Stomach (tissue), 4 donors: ENCODE results near the gene WDR93.

Experiments
- EP300 ChIP-seq: sonication (generic); formaldehyde crosslinking; IDR thresholded peaks from one replicate; pipeline ENCODE4 v1.6.1; 2017; ENCODE audit warnings: antibody characterized with exemption
- POLR2AphosphoS5 ChIP-seq, 3 donors: sonication (generic); formaldehyde crosslinking; IDR thresholded peaks; one replicate each; pipeline ENCODE4 v1.6.1; 2016; ENCODE audit warnings: antibody characterized with exemption in 3 of 3
- TF ChIP-seq, protein P1 (sequence below), 7 experiments: fragments of 450-650 bp in 4 of 7; fragments of 200-600 bp in 3 of 7; sonication (generic) in 3 of 7; IDR thresholded peaks; one replicate each; pipeline ENCODE4 v1.5.1; 2016 to 2019; ENCODE audit warnings: antibody characterized with exemption in 7 of 7, control low read depth in 2 of 7, mild to moderate bottlenecking in 1 of 7

DNA sequence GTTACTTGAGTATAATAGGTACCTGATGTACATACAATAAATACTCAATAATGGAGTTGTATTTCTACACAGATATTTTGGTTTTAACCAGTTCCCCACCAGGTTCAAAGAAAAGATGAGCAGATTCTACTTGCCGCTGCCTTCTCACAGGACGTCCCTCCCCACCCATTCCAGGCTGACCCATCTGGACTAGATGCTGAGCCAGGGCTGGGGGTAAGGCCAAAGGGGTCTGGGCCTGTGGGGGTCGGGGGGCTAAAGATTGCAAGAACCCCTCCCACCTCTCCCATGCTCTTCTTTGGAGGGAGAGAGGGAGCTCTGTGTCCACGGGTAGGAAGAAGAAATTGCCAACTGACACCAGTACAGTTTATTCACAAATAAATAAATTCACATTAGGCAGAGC lies 58.9 kb downstream of the WDR93 start:
- TF ChIP-seq, protein P1, sequence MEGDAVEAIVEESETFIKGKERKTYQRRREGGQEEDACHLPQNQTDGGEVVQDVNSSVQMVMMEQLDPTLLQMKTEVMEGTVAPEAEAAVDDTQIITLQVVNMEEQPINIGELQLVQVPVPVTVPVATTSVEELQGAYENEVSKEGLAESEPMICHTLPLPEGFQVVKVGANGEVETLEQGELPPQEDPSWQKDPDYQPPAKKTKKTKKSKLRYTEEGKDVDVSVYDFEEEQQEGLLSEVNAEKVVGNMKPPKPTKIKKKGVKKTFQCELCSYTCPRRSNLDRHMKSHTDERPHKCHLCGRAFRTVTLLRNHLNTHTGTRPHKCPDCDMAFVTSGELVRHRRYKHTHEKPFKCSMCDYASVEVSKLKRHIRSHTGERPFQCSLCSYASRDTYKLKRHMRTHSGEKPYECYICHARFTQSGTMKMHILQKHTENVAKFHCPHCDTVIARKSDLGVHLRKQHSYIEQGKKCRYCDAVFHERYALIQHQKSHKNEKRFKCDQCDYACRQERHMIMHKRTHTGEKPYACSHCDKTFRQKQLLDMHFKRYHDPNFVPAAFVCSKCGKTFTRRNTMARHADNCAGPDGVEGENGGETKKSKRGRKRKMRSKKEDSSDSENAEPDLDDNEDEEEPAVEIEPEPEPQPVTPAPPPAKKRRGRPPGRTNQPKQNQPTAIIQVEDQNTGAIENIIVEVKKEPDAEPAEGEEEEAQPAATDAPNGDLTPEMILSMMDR (IDR thresholded peaks at IDR 0.05) = no peak
- no peak for TF ChIP-seq EP300
- no peak for TF ChIP-seq POLR2AphosphoS5 (IDR thresholded peaks at IDR 0.05)
